ENCODE measurements around the gene NTSR1.

DNA sequence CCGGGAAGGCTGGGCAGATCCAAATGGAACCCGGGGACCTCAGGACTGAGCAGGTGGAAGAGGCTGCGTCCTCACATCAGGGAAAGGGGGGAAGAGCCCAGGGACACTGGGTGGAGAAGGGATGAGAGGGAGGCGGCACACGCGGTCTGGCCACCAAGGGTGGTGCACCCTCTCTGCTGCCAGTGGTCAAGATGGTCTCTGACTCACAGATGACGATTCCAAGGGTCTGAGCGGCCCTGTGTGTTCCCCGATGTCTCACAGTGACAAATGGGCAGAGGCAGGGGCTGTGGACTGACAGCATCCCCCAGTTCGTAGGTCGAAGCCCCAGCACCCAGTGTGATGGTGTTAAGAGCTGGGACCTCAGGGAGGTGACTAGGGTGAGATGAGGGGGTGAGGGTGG lies 34.3 kb upstream of the NTSR1 start:
- no peak for TF ChIP-seq ZFX (IDR thresholded peaks at IDR 0.05; ENCODE audit: borderline replicate concordance)
- TF ChIP-seq, protein P1, sequence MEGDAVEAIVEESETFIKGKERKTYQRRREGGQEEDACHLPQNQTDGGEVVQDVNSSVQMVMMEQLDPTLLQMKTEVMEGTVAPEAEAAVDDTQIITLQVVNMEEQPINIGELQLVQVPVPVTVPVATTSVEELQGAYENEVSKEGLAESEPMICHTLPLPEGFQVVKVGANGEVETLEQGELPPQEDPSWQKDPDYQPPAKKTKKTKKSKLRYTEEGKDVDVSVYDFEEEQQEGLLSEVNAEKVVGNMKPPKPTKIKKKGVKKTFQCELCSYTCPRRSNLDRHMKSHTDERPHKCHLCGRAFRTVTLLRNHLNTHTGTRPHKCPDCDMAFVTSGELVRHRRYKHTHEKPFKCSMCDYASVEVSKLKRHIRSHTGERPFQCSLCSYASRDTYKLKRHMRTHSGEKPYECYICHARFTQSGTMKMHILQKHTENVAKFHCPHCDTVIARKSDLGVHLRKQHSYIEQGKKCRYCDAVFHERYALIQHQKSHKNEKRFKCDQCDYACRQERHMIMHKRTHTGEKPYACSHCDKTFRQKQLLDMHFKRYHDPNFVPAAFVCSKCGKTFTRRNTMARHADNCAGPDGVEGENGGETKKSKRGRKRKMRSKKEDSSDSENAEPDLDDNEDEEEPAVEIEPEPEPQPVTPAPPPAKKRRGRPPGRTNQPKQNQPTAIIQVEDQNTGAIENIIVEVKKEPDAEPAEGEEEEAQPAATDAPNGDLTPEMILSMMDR (IDR thresholded peaks at IDR 0.05) = no peak
